K562 (cell line): Measurements from ENCODE around the gene ENOX2. TPM values are rescaled to one million over a fixed set of nuclear protein-coding genes. Genes with fewer than 3 reads are reported as not detected.
A peak's percentile ranks its signal among the peaks of the same experiment; 100 is the strongest.

ENCODE experiments used
- BMI1 ChIP-seq: fragments of 150-350 bp; IDR thresholded peaks from 2 replicates; pipeline ENCODE4 v1.6.1; 2014; ENCODE audit warnings: low read length
- BRF2 ChIP-seq: IDR thresholded peaks from 3 replicates; pipeline ENCODE4 v1.6.1; 2011; ENCODE audit warnings: borderline replicate concordance, mild to moderate bottlenecking; ENCODE audit not compliant: insufficient read length, insufficient read depth
- E2F8 ChIP-seq: fragments of 450-650 bp; IDR thresholded peaks from 2 replicates; pipeline ENCODE4 v1.7.1; 2018; ENCODE audit warnings: mild to moderate bottlenecking, low read depth; ENCODE audit not compliant: partially characterized antibody
- HNRNPK ChIP-seq: fragments of 200-400 bp; formaldehyde crosslinking; IDR thresholded peaks from one replicate; pipeline ENCODE4 v1.6.1; 2018; ENCODE audit warnings: mild to moderate bottlenecking, low read depth, low read length; ENCODE audit not compliant: poor library complexity, severe bottlenecking
- L3MBTL2 ChIP-seq: fragments of 450-650 bp; IDR thresholded peaks from 2 replicates; pipeline ENCODE4 v1.6.1; 2016; ENCODE audit warnings: mild to moderate bottlenecking, moderate library complexity
- MLLT1 ChIP-seq, 2 experiments: fragments of 450-650 bp; IDR thresholded peaks; 2 replicates each; pipeline ENCODE4 v1.6.1; 2016
- PCBP2 ChIP-seq: fragments of 200-400 bp; formaldehyde crosslinking; IDR thresholded peaks from 2 replicates; pipeline ENCODE4 v1.6.1; 2018; ENCODE audit warnings: low read length, low read depth, mild to moderate bottlenecking, moderate library complexity; ENCODE audit not compliant: poor library complexity, severe bottlenecking
- PKNOX1 ChIP-seq: fragments of 450-650 bp; IDR thresholded peaks from 2 replicates; pipeline ENCODE4 v1.6.1; 2016
- RFX7 ChIP-seq: fragments of 250-450 bp; sonication (Bioruptor Pico); IDR thresholded peaks from 2 replicates; pipeline ENCODE4 v1.5.1; 2021; ENCODE audit warnings: mild to moderate bottlenecking
- SMARCB1 ChIP-seq: IDR thresholded peaks from 2 replicates; pipeline ENCODE4 v1.6.1; 2011; ENCODE audit warnings: improper control_type of control experiment, low read depth; ENCODE audit not compliant: insufficient read length
- ZNF407 ChIP-seq: fragments of 450-650 bp; IDR thresholded peaks from 2 replicates; pipeline ENCODE4 v1.6.1; 2016; ENCODE audit warnings: low read depth
- polyA plus RNA-seq, 8 experiments: library from polyadenylated mRNA; depleted of rRNA in 4 of 8; stranded (reverse) in 5 of 8; unstranded in 3 of 8; fragments of >200 nt; fragmentation: Nextera tagmentation in 2 of 8; fragmentation: Illumina TruSeq in 1 of 8; extraction: Ambion mirVana in 2 of 8; extraction: Trizol in 1 of 8; gene quantifications; 2 replicates each; pipeline versions ENCODE4 v1.2.1 to v1.2.3, GENCODE V29; 2011 to 2014; ENCODE audit warnings: inconsistent platforms in 1 of 8, missing spikeins in 1 of 8
- total RNA-seq, 7 experiments: library from RNA; depleted of rRNA in 6 of 7; stranded (reverse); fragments of >200 nt in 6 of 7; fragmentation: Illumina TruSeq in 2 of 7; extraction: Trizol in 2 of 7; gene quantifications; 2 replicates each; pipeline versions ENCODE4 v1.2.1 to v1.2.3, GENCODE V29; 2011 to 2021; ENCODE audit warnings: low replicate concordance in 1 of 7

The ENOX2 gene
- total and polyA plus RNA-seq, 9 of the 15 experiments (the other 6 are each of a cell fraction or from before 2014, with no cell fraction given), result 6.1 to 24.0 (median 13.8) TPM

GRCh38 chrX:130952266-130953043 is 49.4 kb upstream of the ENOX2 start (continued):
- TF ChIP-seq ZNF407, result no peak
- TF ChIP-seq PCBP2, result no peak
- TF ChIP-seq BMI1, result no peak
- no peak for TF ChIP-seq BRF2
- no peak for TF ChIP-seq L3MBTL2
- TF ChIP-seq RFX7 (CRISPR knock-in tag), result no peak
- TF ChIP-seq HNRNPK, result no peak
- TF ChIP-seq PKNOX1, result peak; percentile 64
- peak in 1 of 2 experiments; percentile 95; a peak in 2 of 4 replicates for TF ChIP-seq MLLT1 (IDR thresholded peaks at IDR 0.05)
- peak; percentile 38 for TF ChIP-seq SMARCB1
- TF ChIP-seq E2F8, result no peak
